Measurements from ENCODE around the gene ABTB2.

The ABTB2 gene

DNA sequence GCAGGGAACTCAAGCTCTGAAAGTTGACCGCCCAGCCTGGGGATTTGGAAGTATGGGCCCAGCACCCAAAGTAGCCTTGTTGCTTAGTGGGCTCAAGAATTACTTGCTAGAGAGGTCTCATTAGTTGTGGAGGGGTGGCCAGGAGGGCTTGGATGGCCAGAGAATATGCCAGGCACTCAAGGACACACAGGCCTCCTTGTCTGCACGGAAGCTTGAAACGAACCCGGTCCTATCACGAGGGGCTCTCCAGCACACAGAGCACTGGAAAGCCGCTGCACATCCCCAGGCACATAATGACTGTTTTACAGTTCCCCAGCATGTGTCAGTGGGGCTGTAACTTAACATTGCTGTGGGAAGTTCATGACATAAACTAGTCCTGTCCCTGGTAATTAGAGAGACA lies 196.4 kb downstream of the ABTB2 start:
- no peak overlapping the region for H3K4me3 ChIP-seq (replicated peaks; ENCODE audit: low read depth, low read length)
- TF ChIP-seq CTCF (IDR thresholded peaks at IDR 0.05; ENCODE audit: low read depth, low read length, missing control alignments), result no peak
- DNase-seq (ENCODE audit: extremely low read depth, low read depth), result no peak

GRCh38 chr11:34160791-34161190 lies 197.0 kb downstream of the ABTB2 start:
- no peak for TF ChIP-seq CTCF (IDR thresholded peaks at IDR 0.05; ENCODE audit: low read depth, low read length, missing control alignments)
- H3K4me3 ChIP-seq (replicated peaks; ENCODE audit: low read depth, low read length), result no peak overlapping the region

GRCh38 chr11:34160049-34160721 lies 197.6 kb downstream of the ABTB2 start:
- H3K4me3 ChIP-seq (replicated peaks; ENCODE audit: low read depth, low read length), result no peak overlapping the region
- DNase-seq (ENCODE audit: extremely low read depth, low read depth), result no peak
- TF ChIP-seq CTCF (IDR thresholded peaks at IDR 0.05; ENCODE audit: low read depth, low read length, missing control alignments), result no peak

More at GRCh38 chr11:34160791-34161190, 197.0 kb downstream of the ABTB2 start:
- DNase-seq (ENCODE audit: extremely low read depth, low read depth), result no peak

DNA sequence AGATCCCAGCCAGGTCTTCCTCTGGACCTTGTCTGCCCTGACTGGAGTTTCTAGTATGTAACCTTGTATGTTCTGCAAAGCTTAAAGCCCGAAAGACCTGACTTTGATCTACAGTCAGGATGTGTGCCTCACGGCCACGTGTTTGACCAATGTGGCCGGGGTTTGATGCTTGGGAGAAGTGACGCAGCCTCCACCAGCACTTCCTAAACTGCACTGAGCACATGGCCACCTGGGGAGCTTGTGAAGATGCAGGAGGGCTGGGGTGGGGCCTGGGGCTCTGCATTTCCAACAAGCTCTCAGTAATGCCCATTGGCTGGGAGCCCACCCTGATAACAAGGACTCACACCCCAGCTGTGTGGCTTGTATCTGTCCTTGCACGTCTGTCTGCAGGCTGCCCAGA lies 199.1 kb downstream of the ABTB2 start:
- TF ChIP-seq CTCF (IDR thresholded peaks at IDR 0.05; ENCODE audit: low read depth, low read length, missing control alignments), result no peak
- DNase-seq (ENCODE audit: extremely low read depth, low read depth), result no peak

DNA sequence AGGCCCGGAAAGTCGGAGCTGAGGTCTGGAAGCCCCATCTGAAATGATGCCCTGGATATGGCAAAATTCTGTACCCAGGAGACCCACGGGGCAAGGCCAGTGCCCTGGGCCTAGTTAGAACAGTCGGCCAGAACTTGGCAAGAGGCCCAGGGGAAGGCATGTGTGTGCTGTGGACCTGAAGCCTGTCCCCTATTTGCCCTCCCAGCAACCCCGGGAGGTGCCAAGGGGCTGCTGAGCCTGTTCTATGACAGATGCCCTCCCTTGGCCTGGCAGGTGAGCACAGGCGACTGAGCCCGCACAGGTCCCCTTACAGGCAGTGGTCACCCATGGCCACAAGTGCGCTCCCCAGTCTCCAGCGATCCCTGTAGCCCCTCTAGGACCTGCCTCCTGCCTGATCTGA lies 200.6 kb downstream of the ABTB2 start:
- TF ChIP-seq CTCF (IDR thresholded peaks at IDR 0.05; ENCODE audit: low read depth, low read length, missing control alignments), result no peak
- no peak overlapping the region for H3K4me3 ChIP-seq (replicated peaks; ENCODE audit: low read depth, low read length)
- no peak for DNase-seq (ENCODE audit: extremely low read depth, low read depth)

More for the DNA sequence above, 199.1 kb downstream of the ABTB2 start:
- H3K4me3 ChIP-seq (replicated peaks; ENCODE audit: low read depth, low read length), result no peak overlapping the region

DNA sequence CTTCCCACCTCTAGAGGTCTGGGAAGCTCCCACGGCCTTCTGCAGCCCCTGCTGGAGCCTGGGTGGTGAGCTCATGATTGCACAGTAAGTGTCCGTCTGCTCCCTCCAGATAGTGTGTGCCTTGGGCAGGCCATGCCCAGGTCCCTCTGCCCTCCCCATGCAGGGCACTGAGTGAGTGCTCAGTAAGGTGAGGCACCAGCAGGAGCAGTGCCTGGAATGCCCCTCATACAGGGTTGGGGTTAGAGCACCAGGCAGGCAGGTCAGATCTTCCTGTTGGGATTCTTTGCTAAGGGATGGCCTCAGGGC lies 202.1 kb downstream of the ABTB2 start:
- DNase-seq (ENCODE audit: extremely low read depth, low read depth), result no peak
- TF ChIP-seq CTCF (IDR thresholded peaks at IDR 0.05; ENCODE audit: low read depth, low read length, missing control alignments), result no peak
- H3K4me3 ChIP-seq (replicated peaks; ENCODE audit: low read depth, low read length), result no peak overlapping the region

Measured in HFF-Myc (cell line).